ENCODE results near the gene GRIP2.
A peak's percentile ranks its signal among the peaks of the same experiment; 100 is the strongest.

The GRIP2 gene

DNA sequence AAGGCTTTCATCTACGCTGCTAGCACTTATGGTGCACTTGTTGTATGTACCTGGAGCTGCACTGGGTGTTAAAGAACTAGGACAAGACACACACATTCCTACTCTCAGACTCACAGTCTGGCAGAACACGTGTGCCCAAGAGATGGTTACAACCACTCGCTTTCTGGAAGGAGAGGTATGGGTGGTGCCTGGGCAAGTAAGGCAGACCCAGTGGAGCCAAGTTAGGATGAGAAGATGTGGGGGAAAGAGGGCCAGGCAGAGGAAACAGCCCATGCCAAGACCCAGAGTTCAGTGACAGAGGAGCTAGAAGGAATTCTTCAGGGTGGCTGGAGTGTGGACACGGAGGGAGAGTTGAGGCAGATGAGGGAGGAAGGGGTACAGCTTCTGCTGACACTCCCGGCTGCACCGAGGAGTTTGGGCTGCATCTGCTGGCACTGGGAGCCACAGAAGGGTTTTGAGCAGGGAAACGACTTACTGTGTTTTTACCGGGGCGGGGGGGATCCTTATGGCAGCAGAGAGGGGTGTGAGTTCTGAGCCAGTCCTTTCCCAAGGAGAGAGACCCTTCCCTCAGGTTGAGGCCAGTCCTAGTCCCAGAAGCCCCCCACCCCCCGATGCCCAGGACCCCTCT is 59.0 kb downstream of the GRIP2 start:
- DNase-seq = no peak

GRCh38 chr3:14480207-14481017 is 59.7 kb downstream of the GRIP2 start:
- no peak for DNase-seq

DNA sequence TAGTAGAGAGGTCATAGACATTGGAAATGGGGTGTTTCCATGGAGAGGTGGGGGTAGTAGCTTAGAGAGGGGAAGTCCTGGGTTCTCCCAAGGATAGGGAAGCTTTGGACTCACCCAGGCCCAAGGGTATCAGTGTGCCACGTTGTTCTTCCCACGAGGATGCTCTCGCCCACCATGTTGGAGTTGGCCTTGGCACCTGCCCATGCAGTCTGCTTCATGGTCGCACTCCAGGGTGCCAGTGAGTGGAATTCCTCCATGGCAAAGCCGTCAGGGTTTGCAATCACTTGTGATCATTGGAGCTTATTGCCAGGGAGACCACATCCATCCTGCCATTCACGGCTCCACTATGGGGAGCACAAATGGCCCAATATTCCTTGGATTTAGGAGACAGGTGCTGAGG is 60.6 kb downstream of the GRIP2 start:
- DNase-seq = no peak

GRCh38 chr3:14478956-14479550 is 61.1 kb downstream of the GRIP2 start:
- DNase-seq = no peak

- DNase-seq = no peak
Observed at GRCh38 chr3:14477311-14477935, 62.7 kb downstream of the GRIP2 start.

- DNase-seq = no peak
Observed at GRCh38 chr3:14476583-14477265, 63.4 kb downstream of the GRIP2 start.

- DNase-seq = no peak
Observed at GRCh38 chr3:14475621-14476020, 64.5 kb downstream of the GRIP2 start.

GRCh38 chr3:14474363-14475081 is 65.6 kb downstream of the GRIP2 start:
- DNase-seq = peak in 1 of 2 donors; percentile 18

DNA sequence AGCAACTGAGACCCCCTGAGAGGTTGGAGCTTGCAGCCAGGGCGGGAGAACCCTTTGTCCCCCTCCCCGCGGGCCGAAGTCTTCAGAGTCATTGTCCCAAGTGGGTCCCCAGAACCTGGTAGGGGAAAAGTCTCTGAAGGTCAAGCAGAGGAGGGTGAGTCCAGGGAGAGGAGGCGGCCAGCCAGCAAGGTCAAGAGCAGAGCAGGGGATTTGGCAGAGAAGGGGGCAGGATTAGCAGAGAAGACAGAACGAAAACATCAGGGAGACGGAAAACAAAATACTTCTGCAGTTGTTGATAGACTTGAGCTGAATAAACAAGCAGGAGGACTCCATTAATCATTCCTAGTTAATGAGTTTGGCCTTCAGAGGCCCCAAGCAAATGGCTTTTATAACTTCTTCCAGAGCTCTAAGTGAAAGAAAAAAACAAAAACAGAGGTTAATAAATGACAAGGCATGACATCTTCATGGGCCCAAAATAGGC is 66.7 kb downstream of the GRIP2 start:
- no peak for DNase-seq

DNA sequence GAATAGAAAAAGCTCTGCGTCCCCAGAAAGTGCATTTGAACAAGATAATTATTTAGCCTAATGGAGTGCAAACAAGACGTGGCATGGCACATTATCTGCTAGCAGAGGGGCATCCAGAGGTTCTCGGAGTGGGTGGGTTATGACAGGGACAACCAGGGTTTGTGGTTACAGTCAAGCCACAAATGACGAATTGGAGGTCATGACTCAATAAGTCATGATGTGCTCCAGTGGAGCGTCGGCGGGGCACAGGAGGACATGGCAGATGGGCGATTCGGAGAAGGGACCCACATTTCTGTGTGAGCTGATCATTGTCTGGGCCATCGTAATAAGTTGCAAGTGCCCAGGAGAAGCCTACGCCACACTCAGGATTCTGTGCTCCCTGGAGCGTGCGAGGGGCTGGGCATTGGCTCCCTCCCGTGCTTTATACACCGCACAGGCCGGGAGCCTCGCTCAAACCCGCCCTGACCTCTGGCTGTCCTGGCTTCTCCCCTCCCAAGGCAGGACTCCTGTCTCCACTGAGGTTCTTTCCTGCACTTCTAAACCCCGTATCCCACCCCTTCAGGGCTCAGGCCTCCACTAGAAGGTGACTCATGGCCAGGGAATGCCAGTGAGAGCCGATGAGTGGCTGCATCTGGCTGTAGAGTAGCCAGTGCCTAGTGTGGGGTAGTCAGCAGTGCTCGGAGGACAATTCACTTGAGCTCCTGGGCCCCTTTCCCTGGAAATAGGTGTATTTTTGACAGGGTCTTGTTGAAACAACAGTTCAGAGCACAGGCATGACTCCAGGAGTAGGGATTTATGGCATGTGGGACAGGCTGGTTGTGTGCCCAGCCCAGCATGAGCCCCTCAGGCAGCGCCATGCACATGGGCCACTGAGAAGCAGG is 67.4 kb downstream of the GRIP2 start:
- peak; percentile 64 to 87 for DNase-seq

DNA sequence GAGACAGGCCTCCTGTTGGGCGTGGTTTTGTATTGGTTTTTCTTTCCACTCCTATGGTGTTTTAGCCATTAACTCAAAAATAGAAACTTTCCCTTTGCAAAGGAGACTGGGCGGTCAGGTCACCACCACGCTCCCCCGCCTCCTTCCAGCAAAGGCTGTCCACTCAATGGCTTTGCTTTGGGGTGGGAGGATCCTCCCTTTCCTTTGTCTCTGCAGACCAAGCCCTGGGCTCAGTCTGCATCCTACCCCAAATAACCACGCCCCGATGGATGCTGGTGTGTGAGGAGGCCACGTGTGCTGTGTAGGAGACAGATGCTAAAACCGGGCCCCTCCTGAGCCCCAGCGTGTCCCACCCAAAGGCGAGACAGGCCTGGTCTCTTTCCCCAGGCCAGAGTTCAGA is 68.5 kb downstream of the GRIP2 start:
- DNase-seq = no peak

GRCh38 chr3:14471016-14471415 is 69.1 kb downstream of the GRIP2 start:
- DNase-seq = no peak

- no peak for DNase-seq
Observed at GRCh38 chr3:14470461-14470860, 69.7 kb downstream of the GRIP2 start.

DNA sequence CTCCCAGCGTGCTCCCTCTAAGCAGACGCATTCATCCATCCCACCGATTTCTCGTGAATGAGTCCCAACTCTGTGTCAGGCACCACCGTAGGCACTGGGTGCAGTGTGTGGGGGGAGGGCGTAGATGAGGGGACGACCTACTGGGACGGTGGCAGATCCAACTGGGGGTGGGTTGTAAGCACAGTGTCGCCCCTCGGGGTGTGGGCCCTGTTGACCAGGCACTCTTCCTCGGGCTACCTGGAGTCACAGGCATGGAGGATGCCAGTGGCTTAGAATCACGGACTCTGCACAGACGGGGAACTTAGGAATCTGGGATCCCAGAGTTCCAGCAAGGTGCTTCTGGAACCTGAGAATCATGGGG is 71.5 kb downstream of the GRIP2 start:
- no peak for DNase-seq

GRCh38 chr3:14467814-14468620 is 72.1 kb downstream of the GRIP2 start:
- DNase-seq = peak in 1 of 2 donors; percentile 16

DNA sequence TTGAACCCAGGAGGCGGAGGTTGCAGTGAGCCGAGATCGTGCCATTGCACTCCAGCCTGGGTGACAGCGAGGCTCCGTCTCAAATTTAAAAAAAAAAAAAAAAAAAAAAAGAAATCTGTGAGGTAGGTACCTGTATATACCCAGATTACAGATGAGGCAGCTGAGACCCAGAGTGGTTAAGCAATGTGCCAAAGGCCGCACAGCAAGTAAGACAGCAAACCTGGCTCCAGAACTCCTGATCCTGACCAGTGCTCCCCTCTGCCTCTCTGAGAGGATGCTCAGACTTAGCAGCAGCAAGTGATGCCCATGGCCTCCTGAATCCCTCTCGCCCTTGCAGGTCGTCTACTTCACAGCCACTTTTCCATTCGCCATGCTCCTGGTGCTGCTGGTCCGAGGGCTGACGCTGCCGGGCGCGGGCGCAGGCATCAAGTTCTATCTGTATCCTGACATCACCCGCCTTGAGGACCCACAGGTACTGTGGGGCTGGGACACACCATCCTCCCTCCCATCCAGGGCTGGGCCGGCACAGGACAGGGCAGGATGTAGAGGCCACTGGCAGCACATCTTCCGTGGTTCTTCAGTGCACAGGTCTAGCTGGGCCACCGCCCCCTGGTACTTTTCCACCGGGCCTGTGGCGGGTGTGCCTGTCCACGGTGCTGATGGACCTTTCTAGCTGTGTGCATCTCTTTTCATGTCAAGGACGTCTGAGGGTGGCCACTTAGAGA is 73.8 kb downstream of the GRIP2 start:
- DNase-seq = no peak

DNA sequence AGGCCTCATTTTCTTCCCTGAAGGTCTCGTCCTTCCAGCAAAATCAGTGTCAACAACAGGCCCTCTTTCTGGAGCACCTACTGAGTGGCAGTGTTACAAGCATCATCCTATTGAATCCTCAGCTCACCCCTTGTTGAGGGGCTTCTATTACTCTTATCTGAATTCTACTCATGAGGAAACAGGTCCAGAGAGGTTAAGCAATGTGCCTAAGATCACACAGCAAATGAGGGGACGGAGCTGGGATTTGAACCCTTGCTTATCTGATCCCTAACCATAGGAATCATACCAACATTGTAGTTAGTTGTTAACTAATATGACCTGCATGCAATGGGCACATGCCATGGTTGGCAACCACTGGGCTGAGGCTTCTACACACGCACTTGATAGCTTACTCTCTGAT is 74.7 kb downstream of the GRIP2 start:
- DNase-seq = no peak

- DNase-seq = no peak
Observed at GRCh38 chr3:14464521-14464920, 75.6 kb downstream of the GRIP2 start.

GRCh38 chr3:14464141-14464465 is 76.0 kb downstream of the GRIP2 start:
- DNase-seq = peak; percentile 17 to 72
